K562 (cell line): ENCODE measurements around the gene PIP5KL1. TPM values are rescaled to one million over a fixed set of nuclear protein-coding genes. Genes with fewer than 3 reads are reported as not detected.

ENCODE experiments used
- ATAC-seq: fragments of 200-7000 bp; cut with Tn5 transposase; 3 replicates; pipeline ENCODE4 v1.9.1; 2020; ENCODE audit warnings: moderate library complexity
- BruUV-seq: library from RNA; stranded (reverse); fragments of 400-500 nt; replicated peaks from 2 replicates; lab custom pipeline; 2021; lab: Mats Ljungman, UMichigan
- CTCF ChIA-PET: fragments of 300-600 bp; formaldehyde crosslinking; extraction: SDS; loops from one replicate; lab custom pipeline; 2021; ENCODE audit warnings: low intra/inter-chr PET ratio; lab: Yijun Ruan, JAX
- POLR2A ChIA-PET: fragments of 300-600, 350-650 bp; sonication (Branson Sonifier 250); formaldehyde crosslinking; extraction: SDS; loops from one replicate; lab custom pipeline; 2021; ENCODE audit warnings: antibody characterized with exemption, inconsistent platforms; lab: Yijun Ruan, JAX
- DNase-seq, 4 experiments: peaks; one replicate each; pipeline versions ENCODE4 v3.0.0 to v3.0.0-alpha.2; 2011 to 2018; ENCODE audit warnings: low spot score in 3 of 4, mixed read lengths in 3 of 4; ENCODE audit errors: extremely low read depth in 1 of 4
- FAIRE-seq: peaks from 2 replicates; lab custom pipeline; 2011; peaks lifted over from hg19 to GRCh38; lab: Jason Lieb, UNC
- H2AFZ ChIP-seq: 2 replicates; pipeline ENCODE4 v1.6.0; 2011; ENCODE audit warnings: low read depth, low read length, control low read depth, inconsistent platforms
- H3K27ac ChIP-seq: fragments of 200-600 bp; 3 replicates; pipeline ENCODE4 v1.8.0; 2011; ENCODE audit warnings: low read depth, mild to moderate bottlenecking, control low read depth, inconsistent platforms, low read length, moderate library complexity, mixed read lengths; ENCODE audit errors: extremely low read depth
- H3K27me3 ChIP-seq, 2 experiments: fragments of 300-600 bp in 1 of 2; 2 replicates in 1 of 2; 3 replicates in 1 of 2; pipeline versions ENCODE4 v1.6.0 to v1.8.0; 2011; ENCODE audit warnings: inconsistent platforms in 2 of 2, low read length in 2 of 2, mild to moderate bottlenecking in 1 of 2, mixed read lengths in 1 of 2, moderate library complexity in 1 of 2; ENCODE audit not compliant: control insufficient read depth in 2 of 2, insufficient read depth in 2 of 2
- H3K36me3 ChIP-seq: fragments of 300-600 bp; 3 replicates; pipeline ENCODE4 v1.8.0; 2011; ENCODE audit warnings: mild to moderate bottlenecking, low read length, inconsistent platforms; ENCODE audit not compliant: control insufficient read depth, insufficient read depth
- H3K4me1 ChIP-seq, 2 experiments: fragments of 200-600 bp in 1 of 2; replicated peaks in 1 of 2; 2 replicates in 1 of 2; 3 replicates in 1 of 2; pipeline versions ENCODE4 v1.5.1 to v1.8.0; 2011; ENCODE audit warnings: inconsistent platforms in 2 of 2, low read length in 2 of 2, mild to moderate bottlenecking in 1 of 2, mixed read lengths in 1 of 2, moderate library complexity in 1 of 2; ENCODE audit not compliant: control insufficient read depth in 2 of 2, insufficient read depth in 2 of 2
- H3K4me2 ChIP-seq: 2 replicates; pipeline ENCODE4 v1.6.1; 2011; ENCODE audit warnings: low read length, control low read depth, inconsistent platforms, mixed read lengths; ENCODE audit not compliant: insufficient read depth
- H3K4me3 ChIP-seq: fragments of 200-600 bp; sonication (generic), shearing (Covaris generic); 2 replicates; pipeline ENCODE4 v1.5.1; 2016; ENCODE audit warnings: control low read depth, inconsistent platforms
- H3K79me2 ChIP-seq: fragments of 200-600 bp; 3 replicates; pipeline ENCODE4 v1.8.0; 2011; ENCODE audit warnings: low read length, inconsistent platforms; ENCODE audit not compliant: control insufficient read depth, insufficient read depth
- H3K9ac ChIP-seq, 2 experiments: 2 replicates each; pipeline versions ENCODE4 v1.6.0 to v1.6.1; 2011; ENCODE audit warnings: low read depth in 2 of 2, low read length in 2 of 2, control low read depth in 1 of 2, inconsistent platforms in 1 of 2, mild to moderate bottlenecking in 1 of 2, mixed read lengths in 1 of 2; ENCODE audit not compliant: insufficient read depth in 1 of 2
- H3K9me1 ChIP-seq: one replicate; pipeline ENCODE4 v1.6.0; 2011; ENCODE audit warnings: inconsistent platforms, mild to moderate bottlenecking, low read length, moderate library complexity; ENCODE audit not compliant: control insufficient read depth, insufficient read depth
- H3K9me3 ChIP-seq: replicated peaks from 2 replicates; pipeline ENCODE4 v1.5.1; 2011; ENCODE audit warnings: low read depth, low read length, inconsistent platforms; ENCODE audit not compliant: control insufficient read depth, insufficient read depth
- H4K20me1 ChIP-seq: replicated peaks from 2 replicates; pipeline ENCODE4 v1.6.1; 2011; ENCODE audit warnings: low read length, inconsistent platforms, mixed read lengths; ENCODE audit not compliant: control insufficient read depth, insufficient read depth
- ARID4B ChIP-seq: sonication (generic); formaldehyde crosslinking; IDR thresholded peaks from 2 replicates; pipeline ENCODE4 v1.8.0; 2022; ENCODE audit warnings: mild to moderate bottlenecking, missing genetic modification reagents
- DACH1 ChIP-seq: fragments of 450-650 bp; IDR thresholded peaks from 2 replicates; pipeline ENCODE4 v1.6.1; 2018; ENCODE audit not compliant: partially characterized antibody
- GTF2F1 ChIP-seq: IDR thresholded peaks from 2 replicates; pipeline ENCODE4 v1.6.1; 2011; ENCODE audit warnings: low read depth, low read length, improper control_type of control experiment
- HMGN3 ChIP-seq: IDR thresholded peaks from 2 replicates; pipeline ENCODE4 v1.6.1; 2011; ENCODE audit warnings: borderline replicate concordance, low read depth, mild to moderate bottlenecking, mixed read lengths, low read length; ENCODE audit not compliant: insufficient read length; ENCODE audit errors: extremely low read depth
- L3MBTL2 ChIP-seq: fragments of 450-650 bp; IDR thresholded peaks from 2 replicates; pipeline ENCODE4 v1.6.1; 2016; ENCODE audit warnings: mild to moderate bottlenecking, moderate library complexity
- MAZ ChIP-seq, 2 experiments: fragments of 450-650 bp in 1 of 2; sonication (generic) in 1 of 2; formaldehyde crosslinking; IDR thresholded peaks in 1 of 2; conservative IDR thresholded peaks in 1 of 2; 2 replicates each; pipeline versions ENCODE4 v1.4.0 to v1.5.0; 2020; ENCODE audit warnings: mild to moderate bottlenecking in 1 of 2, missing genetic modification reagents in 1 of 2
- PKNOX1 ChIP-seq: fragments of 450-650 bp; IDR thresholded peaks from 2 replicates; pipeline ENCODE4 v1.6.1; 2016
- RAD21 ChIP-seq, 2 experiments: fragments of 250-450 bp in 1 of 2; fragments of 450-650 bp in 1 of 2; sonication (Bioruptor Pico) in 1 of 2; formaldehyde crosslinking in 1 of 2; IDR thresholded peaks in 1 of 2; conservative IDR thresholded peaks in 1 of 2; 2 replicates each; pipeline versions ENCODE4 v1.4.0 to v1.8.0; 2020 to 2022; ENCODE audit warnings: mild to moderate bottlenecking in 2 of 2, moderate library complexity in 1 of 2
- WGBS: fragments of 100-300 bp; shearing (Covaris generic); methylation state at CpG from one replicate; pipeline ENCODE4 v1.1.6; 2016; ENCODE audit warnings: low coverage, mixed read lengths; ENCODE audit not compliant: insufficient coverage; ENCODE audit errors: missing lambda C conversion rate; 5-methylcytosine and 5-hydroxymethylcytosine counted together
- in situ Hi-C: fragments of 300-500 bp; cut with MboI; formaldehyde crosslinking; loops from 4 replicates; pipeline ENCODE4 v1.15.0; 2018; ENCODE audit warnings: inconsistent platforms, mixed read lengths
- intact Hi-C: fragments of 100-400 bp; cut with micrococcal nuclease; formaldehyde crosslinking; loops from 2 replicates; pipeline ENCODE4 v1.14.2; 2022
- polyA plus RNA-seq, 8 experiments: library from polyadenylated mRNA; depleted of rRNA in 4 of 8; stranded (reverse) in 5 of 8; unstranded in 3 of 8; fragments of >200 nt; fragmentation: Nextera tagmentation in 2 of 8; fragmentation: Illumina TruSeq in 1 of 8; extraction: Ambion mirVana in 2 of 8; extraction: Trizol in 1 of 8; gene quantifications; 2 replicates each; pipeline versions ENCODE4 v1.2.1 to v1.2.3, GENCODE V29; 2011 to 2014; ENCODE audit warnings: inconsistent platforms in 1 of 8, missing spikeins in 1 of 8
- total RNA-seq, 7 experiments: library from RNA; depleted of rRNA in 6 of 7; stranded (reverse); fragments of >200 nt in 6 of 7; fragmentation: Illumina TruSeq in 2 of 7; extraction: Trizol in 2 of 7; gene quantifications; 2 replicates each; pipeline versions ENCODE4 v1.2.1 to v1.2.3, GENCODE V29; 2011 to 2021; ENCODE audit warnings: low replicate concordance in 1 of 7

Gene PIP5KL1
- total and polyA plus RNA-seq, 9 of the 15 experiments (the other 6 are each of a cell fraction or from before 2014, with no cell fraction given) = 0.18 to 4.8 (median 1.2) TPM

- CTCF ChIA-PET = no interaction called here
- DNase-seq (no peak), FAIRE-seq (peak; percentile 72), ATAC-seq (peak; percentile 6; the same call in 1 of the 3 replicates)
- Histone ChIP-seq H3K9ac (peak overlapping the region in 1 of 2 experiments; percentile 49; a peak in 1 of 4 replicates), H3K36me3 (no peaks in the 10 kb centered on the region), H3K9me1 (no peaks in the 10 kb centered on the region), H3K27me3 (no peaks in the 10 kb centered on the region), H3K4me1 (peaks cover 45 to 95% of the 10 kb centered on the region in 2 experiments), H3K27ac (0 out of 3 replicates have a peak overlapping the region, but pooled peaks have one; percentile 19), H2AFZ (no peak overlapping the region), H4K20me1 (peaks cover 16% of the 10 kb centered on the region), H3K4me2 (peak overlapping the region; percentile 39; the same call in 1 of the 2 replicates), H3K79me2 (peaks cover 75% of the 10 kb centered on the region), H3K4me3 (no peak overlapping the region), H3K9me3 (no peaks in the 10 kb centered on the region)
- BruUV-seq = no TSS peak
- WGBS = 52% methylated on average over 10 of the region's 10 CpGs
- intact Hi-C loops = no loop called here
- in situ Hi-C loops = loop anchor here (10.0 kb wide), 1 partner anchor 66 kb away; no protein-coding TSS in a partner anchor
- POLR2A ChIA-PET = interaction anchor here (1.6 kb wide), 1 partner anchor 11 kb away, joined by 11 read pairs; the partner anchor contains the start of gene EEIG1
- TF ChIP-seq DACH1 (no peak), RAD21 (CRISPR knock-in tag; conservative IDR thresholded peaks at IDR 0.05 in 1 of 2, IDR thresholded peaks at IDR 0.05 in 1 of 2) (no peak), GTF2F1 (no peak), PKNOX1 (peak; percentile 63), MAZ (CRISPR knock-in tag; conservative IDR thresholded peaks at IDR 0.05 in 1 of 2, IDR thresholded peaks at IDR 0.05 in 1 of 2) (no peak), HMGN3 (no peak), L3MBTL2 (peak; percentile 55; the same call in 1 of the 2 replicates), ARID4B (CRISPR knock-in tag) (peak; percentile 28; the same call in 1 of the 2 replicates)
These were observed 38.3 kb upstream of the PIP5KL1 start for GRCh38 chr9:127968700-127969383.
